Hepatocyte (in vitro differentiated cells): Measurements from ENCODE around the gene SCYL2. TPM values are rescaled to one million over a fixed set of nuclear protein-coding genes. Genes with fewer than 3 reads are reported as not detected.

ENCODE experiments used
- DNase-seq: peaks from one replicate; pipeline ENCODE4 v3.0.0-alpha.2; 2016; ENCODE audit warnings: low spot score
- H2AFZ ChIP-seq: fragments of 200-600 bp; sonication (generic); 2 replicates; pipeline ENCODE4 v1.6.0; 2016; ENCODE audit warnings: antibody characterized with exemption, mild to moderate bottlenecking
- H3K27ac ChIP-seq: fragments of 200-600 bp; sonication (generic); 2 replicates; pipeline ENCODE4 v1.5.1; 2016; ENCODE audit warnings: mild to moderate bottlenecking
- H3K27me3 ChIP-seq: fragments of 200-600 bp; sonication (generic); 2 replicates; pipeline ENCODE4 v1.6.1; 2016
- H3K36me3 ChIP-seq: fragments of 200-600 bp; sonication (generic); replicated peaks from 2 replicates; pipeline ENCODE4 v1.5.1; 2016; ENCODE audit warnings: low read depth; ENCODE audit not compliant: insufficient read depth
- H3K4me1 ChIP-seq: fragments of 200-600 bp; sonication (generic); 2 replicates; pipeline ENCODE4 v1.5.1; 2016; ENCODE audit warnings: mild to moderate bottlenecking, moderate library complexity; ENCODE audit not compliant: insufficient read depth
- H3K4me2 ChIP-seq: fragments of 200-600 bp; sonication (generic); 2 replicates; pipeline ENCODE4 v1.6.0; 2016
- H3K4me3 ChIP-seq: fragments of 200-600 bp; sonication (generic); 2 replicates; pipeline ENCODE4 v1.5.1; 2016; ENCODE audit warnings: mild to moderate bottlenecking
- H3K79me2 ChIP-seq: fragments of 200-600 bp; sonication (generic); 2 replicates; pipeline ENCODE4 v1.6.0; 2017; ENCODE audit warnings: mild to moderate bottlenecking
- H3K9me2 ChIP-seq: fragments of 200-600 bp; sonication (generic); replicated peaks from 2 replicates; pipeline ENCODE4 v1.6.0; 2017; ENCODE audit warnings: mild to moderate bottlenecking; ENCODE audit not compliant: insufficient read depth
- H3K9me3 ChIP-seq: fragments of 200-600 bp; sonication (generic); 2 replicates; pipeline ENCODE4 v1.5.1; 2016; ENCODE audit warnings: low read depth, mild to moderate bottlenecking
- H4K20me1 ChIP-seq: fragments of 200-600 bp; sonication (generic); 2 replicates; pipeline ENCODE4 v1.6.0; 2016; ENCODE audit warnings: mild to moderate bottlenecking; ENCODE audit not compliant: insufficient read depth, poor library complexity, severe bottlenecking
- EZH2 ChIP-seq: fragments of 200-600 bp; sonication (generic); IDR thresholded peaks from 2 replicates; pipeline ENCODE4 v1.6.1; 2016; ENCODE audit warnings: antibody characterized with exemption, mild to moderate bottlenecking, borderline replicate concordance
- EZH2phosphoT487 ChIP-seq: fragments of 200-600 bp; sonication (generic); IDR thresholded peaks from one replicate; pipeline ENCODE4 v1.6.1; 2018; ENCODE audit warnings: antibody characterized with exemption, mild to moderate bottlenecking, low read depth, moderate library complexity; ENCODE audit not compliant: unreplicated experiment, severe bottlenecking
- WGBS: methylation state at CpG from one replicate; pipeline ENCODE4 v1.1.6; 2016; ENCODE audit warnings: low lambda C conversion rate; ENCODE audit errors: missing lambda C conversion rate; 5-methylcytosine and 5-hydroxymethylcytosine counted together
- polyA plus RNA-seq: library from polyadenylated mRNA; unstranded; fragments of >200 nt; fragmentation: Nextera tagmentation; extraction: Ambion mirVana; gene quantifications from 2 replicates; pipeline ENCODE4 v1.2.1, GENCODE V29; 2016
- total RNA-seq: library from RNA; depleted of rRNA; stranded (reverse); fragments of >200 nt; gene quantifications from 2 replicates; pipeline ENCODE4 v1.2.3, GENCODE V29; 2014
- TF ChIP-seq, protein P1 (sequence below): fragments of 200-600 bp; sonication (generic); IDR thresholded peaks from 2 replicates; pipeline ENCODE4 v1.5.1; 2016; ENCODE audit warnings: antibody characterized with exemption, mild to moderate bottlenecking; ENCODE audit not compliant: poor library complexity

SCYL2 gene
- total and polyA plus RNA-seq, 2 experiments from 2014 or later = 17.2 to 55.0 TPM

DNA sequence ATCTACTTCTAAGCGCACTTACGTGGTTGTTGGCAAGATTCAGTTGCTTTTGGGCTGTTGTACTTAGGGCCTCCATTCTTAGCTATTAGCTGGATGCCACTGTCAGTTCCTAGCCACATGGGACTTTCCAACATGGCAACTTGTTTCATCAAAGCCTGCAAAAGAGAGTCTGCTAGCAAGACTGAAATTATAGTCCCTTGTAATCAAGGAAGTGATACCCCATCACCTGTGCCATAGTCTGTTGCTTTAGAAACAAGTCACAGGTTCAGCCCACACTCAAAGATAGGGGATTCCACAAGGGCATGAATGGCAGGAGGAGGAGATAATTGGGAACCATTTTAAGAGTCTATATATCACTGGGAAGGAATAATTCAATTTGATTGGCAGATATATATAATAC lies 62.8 kb downstream of the SCYL2 start:
- 89% methylated on average over 2 of the region's 2 CpGs for WGBS
- no peaks in the 10 kb centered on the region for H3K36me3 ChIP-seq
- no peaks in the 10 kb centered on the region for H3K4me1 ChIP-seq

DNA sequence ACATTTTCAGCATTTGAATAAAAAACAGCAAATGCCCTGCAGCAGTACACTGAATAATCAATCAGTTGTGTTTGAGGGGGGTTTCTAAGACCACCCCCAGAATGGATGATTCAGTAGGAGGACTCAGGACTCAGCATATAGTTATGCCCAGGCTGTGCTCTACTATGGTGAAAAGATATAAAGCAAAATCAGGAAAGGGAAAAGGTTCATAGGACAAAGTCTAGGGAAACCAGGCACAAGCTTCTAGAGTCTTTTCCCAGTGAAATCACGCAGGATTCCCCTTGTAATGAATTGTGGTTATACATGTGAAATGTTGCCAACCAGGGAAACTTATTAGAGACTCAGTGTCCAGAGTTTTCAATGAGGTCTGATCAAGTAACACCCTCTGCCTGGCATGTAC lies 64.9 kb downstream of the SCYL2 start:
- Histone ChIP-seq H3K79me2 (no peaks in the 10 kb centered on the region), H3K9me2 (no peaks in the 10 kb centered on the region), H3K4me1 (no peaks in the 10 kb centered on the region), H4K20me1 (no peaks in the 10 kb centered on the region), H3K4me2 (no peak overlapping the region), H2AFZ (no peak overlapping the region), H3K9me3 (no peaks in the 10 kb centered on the region), H3K27ac (no peak overlapping the region), H3K4me3 (no peak overlapping the region), H3K36me3 (no peaks in the 10 kb centered on the region), H3K27me3 (no peaks in the 10 kb centered on the region)
- 93% methylated on average over 1 of the region's 1 CpG for WGBS
- TF ChIP-seq EZH2 = no peak
- no peak for TF ChIP-seq EZH2phosphoT487
- TF ChIP-seq, protein P1, sequence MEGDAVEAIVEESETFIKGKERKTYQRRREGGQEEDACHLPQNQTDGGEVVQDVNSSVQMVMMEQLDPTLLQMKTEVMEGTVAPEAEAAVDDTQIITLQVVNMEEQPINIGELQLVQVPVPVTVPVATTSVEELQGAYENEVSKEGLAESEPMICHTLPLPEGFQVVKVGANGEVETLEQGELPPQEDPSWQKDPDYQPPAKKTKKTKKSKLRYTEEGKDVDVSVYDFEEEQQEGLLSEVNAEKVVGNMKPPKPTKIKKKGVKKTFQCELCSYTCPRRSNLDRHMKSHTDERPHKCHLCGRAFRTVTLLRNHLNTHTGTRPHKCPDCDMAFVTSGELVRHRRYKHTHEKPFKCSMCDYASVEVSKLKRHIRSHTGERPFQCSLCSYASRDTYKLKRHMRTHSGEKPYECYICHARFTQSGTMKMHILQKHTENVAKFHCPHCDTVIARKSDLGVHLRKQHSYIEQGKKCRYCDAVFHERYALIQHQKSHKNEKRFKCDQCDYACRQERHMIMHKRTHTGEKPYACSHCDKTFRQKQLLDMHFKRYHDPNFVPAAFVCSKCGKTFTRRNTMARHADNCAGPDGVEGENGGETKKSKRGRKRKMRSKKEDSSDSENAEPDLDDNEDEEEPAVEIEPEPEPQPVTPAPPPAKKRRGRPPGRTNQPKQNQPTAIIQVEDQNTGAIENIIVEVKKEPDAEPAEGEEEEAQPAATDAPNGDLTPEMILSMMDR = no peak
- no peak for DNase-seq

More for the DNA sequence above, 62.8 kb downstream of the SCYL2 start:
- H3K79me2 ChIP-seq = no peaks in the 10 kb centered on the region
- no peaks in the 10 kb centered on the region for H3K27me3 ChIP-seq
- H3K9me3 ChIP-seq = no peaks in the 10 kb centered on the region
- no peak for TF ChIP-seq EZH2phosphoT487
- TF ChIP-seq, protein P1 = no peak
- TF ChIP-seq EZH2 = no peak
- no peak overlapping the region for H2AFZ ChIP-seq
- no peak overlapping the region for H3K27ac ChIP-seq
- H3K4me2 ChIP-seq = no peak overlapping the region
- H3K9me2 ChIP-seq = no peaks in the 10 kb centered on the region
- no peak overlapping the region for H3K4me3 ChIP-seq
- no peak for DNase-seq
- no peaks in the 10 kb centered on the region for H4K20me1 ChIP-seq

DNA sequence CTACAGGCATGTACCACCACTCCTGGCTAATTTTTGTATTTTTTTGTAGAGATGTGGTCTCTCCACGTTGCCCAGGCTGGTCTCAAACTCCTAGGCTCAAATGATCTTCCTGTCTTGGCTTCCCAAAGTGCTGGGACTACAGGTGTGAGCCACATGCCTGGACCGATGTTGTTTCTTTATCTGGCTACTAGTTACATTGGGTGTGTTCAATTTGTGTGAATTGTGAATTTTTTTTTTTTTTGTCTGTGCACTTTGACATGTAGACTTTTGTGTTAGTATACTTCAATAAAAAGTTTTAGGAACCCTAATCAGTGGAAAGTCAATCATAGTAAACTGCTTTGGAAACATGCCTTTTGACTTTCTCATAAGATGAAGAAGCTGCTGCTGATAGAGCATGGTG lies 65.9 kb downstream of the SCYL2 start:
- H2AFZ ChIP-seq = no peak overlapping the region
- H3K36me3 ChIP-seq = no peaks in the 10 kb centered on the region

More for the DNA sequence above, 65.9 kb downstream of the SCYL2 start:
- Histone ChIP-seq H3K79me2 (no peaks in the 10 kb centered on the region), H3K4me2 (no peak overlapping the region), H3K4me3 (no peak overlapping the region), H3K27me3 (no peaks in the 10 kb centered on the region), H3K9me2 (no peaks in the 10 kb centered on the region), H3K27ac (no peak overlapping the region), H3K9me3 (no peaks in the 10 kb centered on the region), H4K20me1 (no peaks in the 10 kb centered on the region), H3K4me1 (no peaks in the 10 kb centered on the region)
- TF ChIP-seq EZH2 = no peak
- TF ChIP-seq, protein P1 = no peak
- no peak for TF ChIP-seq EZH2phosphoT487
- DNase-seq = no peak
- WGBS = 87% methylated on average over 2 of the region's 2 CpGs
